Fibroblast of skin of scalp (primary cell): Measurements from ENCODE around the gene RTP5.
A peak's percentile ranks its signal among the peaks of the same experiment; 100 is the strongest.

Source experiments
- DNase-seq: peaks from one replicate; pipeline ENCODE4 v3.0.0-alpha.2; 2013

Gene RTP5

DNA sequence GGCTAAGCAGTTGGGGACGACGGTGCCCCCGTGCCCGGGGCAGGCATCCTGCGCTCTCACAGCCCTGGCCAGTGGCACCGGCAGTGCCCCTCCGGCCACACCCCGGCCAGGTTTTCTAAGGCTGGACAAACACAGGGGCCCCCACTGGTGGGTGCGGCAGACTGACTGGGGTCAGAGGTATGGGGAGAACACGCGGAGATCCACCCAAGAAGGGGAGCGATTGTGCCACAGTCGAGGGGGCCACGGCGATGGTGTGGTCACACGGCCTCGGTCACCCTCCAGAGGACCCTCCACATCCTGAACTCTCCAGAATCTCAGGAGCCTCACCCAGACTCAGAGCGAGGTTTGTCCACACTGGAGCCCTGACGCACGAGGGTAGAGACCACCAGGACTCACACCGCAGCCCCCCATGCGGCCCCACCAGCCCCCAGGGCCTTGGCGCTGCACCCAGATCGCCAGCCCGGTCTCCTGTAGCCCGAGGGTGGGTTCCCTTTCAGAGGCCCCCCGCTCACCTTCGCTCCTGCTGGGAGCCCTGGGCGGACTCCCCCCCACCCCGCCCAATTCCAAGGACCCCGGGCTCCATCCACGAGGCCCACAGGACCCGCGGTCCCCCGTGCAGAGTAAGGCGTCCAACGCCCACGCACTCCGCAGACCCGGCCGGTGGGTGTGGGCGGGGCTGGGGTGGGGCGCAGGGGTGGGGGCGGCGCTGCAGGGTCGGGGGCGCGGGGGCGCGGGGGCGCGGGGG lies 26.0 kb upstream of the RTP5 start:
- DNase-seq: no peak

DNA sequence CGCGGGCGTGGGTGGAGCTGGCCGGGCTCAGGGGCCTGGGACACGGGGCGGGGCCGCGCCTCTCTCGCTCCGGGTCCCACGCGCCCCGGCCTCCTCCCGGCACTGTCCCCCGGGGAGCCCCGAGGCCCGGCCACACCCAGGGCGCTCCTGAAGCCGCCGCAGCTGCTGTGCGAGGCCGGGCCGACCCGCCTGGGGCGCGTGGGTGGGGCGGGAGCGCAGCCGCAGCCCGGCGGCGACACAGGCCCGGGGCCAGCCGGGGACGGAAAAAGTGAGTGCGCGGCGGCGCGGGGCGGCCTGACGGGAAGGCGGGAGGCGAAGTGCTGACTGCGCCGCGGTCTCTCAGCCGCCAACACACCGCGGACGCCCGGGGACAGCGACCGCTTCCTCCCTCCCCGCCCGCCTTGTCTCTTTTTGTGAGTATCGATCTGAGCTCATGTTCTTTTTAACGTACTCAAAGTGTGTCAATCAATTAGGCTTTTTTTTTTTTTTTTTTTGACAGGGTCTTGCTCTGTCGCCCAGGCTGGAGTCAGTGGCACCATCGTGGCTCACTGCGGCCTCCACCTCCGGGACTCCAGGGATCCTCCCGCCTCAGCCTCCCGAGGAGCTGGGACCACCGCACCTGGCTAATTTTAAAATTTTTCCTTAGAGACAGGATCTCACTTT lies 25.3 kb upstream of the RTP5 start:
- peak; percentile 54 for DNase-seq

DNA sequence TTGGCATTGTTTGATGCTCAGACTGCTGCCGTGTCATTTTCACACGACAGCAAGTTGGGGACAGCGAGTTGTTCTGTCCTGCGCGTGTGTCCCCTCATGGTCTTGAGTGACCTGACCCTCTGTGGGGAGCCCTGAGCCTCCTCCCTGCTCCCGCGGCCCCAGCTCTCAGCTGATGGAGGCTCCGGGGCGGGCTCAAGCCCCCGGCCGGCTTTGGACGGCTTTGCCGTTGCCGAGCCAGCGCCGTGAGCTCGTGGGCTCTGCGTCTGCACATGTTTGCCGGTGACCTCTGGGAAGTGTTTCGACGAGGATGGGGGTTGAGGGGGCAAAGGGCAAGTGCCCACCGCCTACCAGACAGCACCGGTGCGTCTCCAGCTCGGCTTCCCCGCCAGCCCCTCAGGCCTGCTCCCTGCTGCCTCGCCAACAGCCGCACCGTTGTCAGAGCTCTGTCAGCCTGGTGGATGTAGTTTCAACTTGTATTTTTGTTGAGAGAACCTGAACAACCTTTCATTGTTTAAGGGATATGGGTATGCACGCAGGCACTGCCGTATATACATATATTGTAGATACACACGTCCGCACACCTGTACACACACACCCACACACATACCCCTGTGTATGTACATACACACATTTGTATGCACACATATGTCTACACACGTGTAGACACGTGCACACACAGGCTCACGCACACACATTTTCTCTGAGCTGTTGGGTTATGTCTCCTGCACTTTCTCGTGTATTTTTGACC lies 24.5 kb upstream of the RTP5 start:
- no peak for DNase-seq

DNA sequence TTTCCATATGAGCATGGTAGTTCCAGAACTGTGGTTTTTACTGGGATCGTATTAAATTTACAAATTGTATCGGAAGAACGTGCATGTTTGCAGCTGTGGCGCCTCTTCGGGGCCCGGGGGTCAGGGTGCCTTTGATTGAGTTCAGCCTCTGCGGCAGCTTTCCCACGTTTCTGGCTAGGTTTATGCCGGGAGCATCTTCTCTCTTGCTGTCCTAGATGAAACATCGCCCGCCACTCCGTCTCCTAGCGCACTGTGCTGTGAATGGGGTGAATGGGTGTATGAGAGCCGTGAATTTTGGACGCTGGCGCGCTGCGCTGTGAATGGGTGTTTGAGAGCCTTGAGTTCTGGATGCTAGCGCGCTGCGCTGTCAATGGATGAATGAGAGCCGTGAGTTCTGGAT lies 23.1 kb upstream of the RTP5 start:
- DNase-seq: no peak

DNA sequence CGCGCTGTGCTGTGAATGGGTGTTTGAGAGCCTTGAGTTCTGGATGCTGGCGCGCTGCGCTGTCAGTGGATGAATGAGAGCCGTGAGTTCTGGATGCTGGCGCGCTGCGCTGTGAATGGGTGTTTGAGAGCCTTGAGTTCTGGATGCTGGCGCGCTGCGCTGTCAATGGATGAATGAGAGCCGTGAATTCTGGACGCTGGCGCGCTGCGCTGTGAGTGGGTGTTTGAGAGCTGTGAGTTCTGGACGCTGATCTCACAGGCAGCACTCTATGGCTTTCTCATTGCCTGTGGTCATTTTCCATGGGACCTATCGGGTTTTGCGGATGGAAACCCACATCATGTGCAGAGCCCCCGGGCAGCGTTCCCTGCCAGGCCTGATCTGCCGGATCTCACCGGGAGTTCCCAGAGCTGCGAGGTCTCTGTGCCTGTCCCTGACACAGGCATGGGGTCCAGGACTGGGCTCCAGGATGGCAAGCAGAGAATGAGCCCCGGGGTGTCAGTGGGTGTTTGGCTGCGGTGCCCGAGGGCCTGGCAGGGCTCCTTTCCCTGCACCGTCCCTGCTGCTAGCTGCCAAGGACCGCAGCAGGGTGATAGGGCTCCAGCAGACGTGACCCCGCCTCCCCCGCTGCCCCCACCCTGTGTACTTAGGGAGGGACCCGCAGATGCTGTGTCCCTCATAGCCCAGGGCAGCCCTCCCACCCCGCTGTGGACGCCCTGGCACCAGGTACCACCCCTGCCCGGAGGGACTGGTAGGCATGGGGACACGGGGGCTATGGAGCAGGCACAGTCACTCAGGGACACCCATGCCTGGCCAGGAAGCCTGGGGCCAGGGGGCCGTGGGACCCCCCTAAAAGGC lies 20.5 kb upstream of the RTP5 start:
- no peak for DNase-seq

DNA sequence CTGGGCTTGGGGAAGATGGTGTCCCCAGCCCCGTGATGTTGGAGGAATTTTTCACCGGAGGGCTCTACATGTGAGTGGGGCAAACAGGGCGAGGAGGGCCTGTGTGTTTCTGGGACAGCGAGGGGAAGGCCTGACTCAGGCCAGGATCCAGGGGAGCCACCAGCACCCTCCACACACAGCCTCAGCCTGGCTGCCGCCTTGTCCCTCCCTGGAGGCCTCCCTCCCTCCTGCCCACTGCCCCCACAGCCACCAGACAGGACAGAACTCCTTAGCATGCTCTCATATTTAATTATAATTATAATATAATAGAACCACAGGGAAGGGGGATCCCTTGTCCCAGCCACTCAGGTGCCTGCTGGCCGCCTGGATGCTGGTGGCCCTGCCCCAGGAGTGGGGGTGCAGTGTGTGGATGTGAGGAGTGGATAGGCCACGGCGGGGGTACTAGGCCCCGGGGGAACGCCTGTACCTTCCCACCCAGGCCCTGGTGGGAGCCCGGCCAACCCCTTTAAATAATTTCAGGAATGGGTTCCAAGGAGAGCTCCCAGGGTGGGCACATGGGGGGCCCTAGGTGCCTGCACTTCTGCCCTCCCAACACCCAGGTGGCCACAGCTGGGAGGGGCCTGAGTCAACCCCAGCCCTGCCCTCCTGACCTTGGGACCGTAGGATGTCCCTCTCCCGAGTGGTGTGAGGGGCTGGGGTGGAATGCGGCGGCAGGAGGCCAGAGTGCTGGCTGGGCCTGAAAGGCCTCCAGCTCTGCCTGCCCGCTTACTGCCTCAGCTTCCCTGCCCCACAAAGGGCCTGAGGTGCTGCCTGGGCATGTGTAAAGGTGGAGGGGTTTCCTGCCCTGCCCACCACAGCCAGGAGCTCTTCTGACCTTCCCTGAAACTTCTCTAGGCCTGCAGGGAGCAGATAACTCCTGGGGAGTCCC lies 19.6 kb upstream of the RTP5 start:
- DNase-seq: no peak

DNA sequence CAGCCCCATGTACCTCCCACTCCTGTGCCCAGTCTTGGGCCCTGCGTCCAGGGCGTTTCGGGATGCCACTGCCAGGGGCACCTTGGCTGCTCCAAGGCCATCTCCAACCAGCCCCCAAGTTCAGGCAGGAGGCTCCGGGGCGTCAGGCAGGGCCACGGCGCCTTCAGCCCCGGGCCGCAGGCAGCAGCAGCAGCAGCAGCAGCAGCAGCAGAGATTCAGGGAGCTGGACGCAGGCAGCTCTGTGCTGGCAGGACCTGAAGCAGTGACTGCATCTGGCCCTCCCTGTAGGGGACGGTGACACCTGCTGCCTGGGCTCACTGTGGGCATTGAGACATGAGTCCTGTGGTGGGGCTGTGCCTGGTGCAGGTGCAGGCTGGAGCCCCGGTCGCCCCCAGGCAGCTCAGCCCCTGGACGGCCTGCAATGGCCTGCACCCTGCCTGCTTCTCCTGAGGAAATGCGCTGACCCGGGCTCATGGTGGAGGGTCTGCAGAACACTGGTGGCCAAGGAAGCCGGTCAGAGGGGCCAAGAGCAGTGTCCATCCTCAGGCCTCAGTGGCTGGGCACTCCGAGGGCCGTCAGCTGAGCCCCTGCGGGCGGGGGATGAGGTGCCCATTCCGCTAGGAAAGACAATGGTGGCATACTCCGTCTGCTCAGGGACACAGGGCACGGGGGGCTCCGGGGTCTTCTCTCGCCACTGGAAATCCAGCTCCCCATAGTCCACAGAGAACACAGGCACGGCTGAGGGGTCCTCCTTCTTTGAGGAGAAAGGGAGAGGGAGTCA lies 18.8 kb upstream of the RTP5 start:
- DNase-seq: no peak

DNA sequence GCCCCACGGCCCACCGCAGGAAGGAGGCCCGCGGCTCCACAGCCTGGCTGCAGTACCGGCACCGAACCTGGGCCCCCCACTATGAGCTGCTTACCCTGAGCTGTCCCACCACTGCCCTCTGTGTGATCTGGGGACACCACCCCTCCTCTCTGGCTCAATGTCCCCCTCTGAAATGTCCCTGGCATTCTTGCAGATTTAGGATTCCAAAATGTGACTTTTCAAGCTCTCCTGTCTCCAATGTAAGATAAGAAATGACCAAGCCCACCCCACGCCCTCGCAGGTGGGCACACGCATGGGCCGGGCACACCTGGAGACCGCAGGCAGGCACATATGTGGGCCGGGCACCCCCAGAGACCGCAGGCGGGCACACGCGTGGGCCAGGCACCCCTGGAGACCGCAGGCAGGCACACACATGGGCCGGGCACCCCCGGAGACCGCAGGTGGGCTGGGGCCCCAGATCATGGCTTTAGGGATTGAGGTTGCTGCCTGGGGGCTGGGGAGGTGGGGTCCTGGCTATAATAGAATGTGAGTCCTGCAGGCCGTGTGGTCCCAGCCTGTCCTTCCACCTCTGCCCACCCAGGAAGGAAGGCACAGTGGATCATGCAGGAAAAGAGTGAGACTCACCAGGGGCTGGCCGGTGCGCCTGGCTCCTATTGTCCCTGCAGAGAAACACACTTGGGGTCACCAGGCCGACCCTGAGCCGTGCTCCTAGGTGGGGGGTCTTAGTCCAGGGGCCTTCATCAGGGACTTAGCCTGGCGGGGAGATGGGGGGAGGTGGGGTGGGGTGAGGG lies 18.0 kb upstream of the RTP5 start:
- DNase-seq: no peak

DNA sequence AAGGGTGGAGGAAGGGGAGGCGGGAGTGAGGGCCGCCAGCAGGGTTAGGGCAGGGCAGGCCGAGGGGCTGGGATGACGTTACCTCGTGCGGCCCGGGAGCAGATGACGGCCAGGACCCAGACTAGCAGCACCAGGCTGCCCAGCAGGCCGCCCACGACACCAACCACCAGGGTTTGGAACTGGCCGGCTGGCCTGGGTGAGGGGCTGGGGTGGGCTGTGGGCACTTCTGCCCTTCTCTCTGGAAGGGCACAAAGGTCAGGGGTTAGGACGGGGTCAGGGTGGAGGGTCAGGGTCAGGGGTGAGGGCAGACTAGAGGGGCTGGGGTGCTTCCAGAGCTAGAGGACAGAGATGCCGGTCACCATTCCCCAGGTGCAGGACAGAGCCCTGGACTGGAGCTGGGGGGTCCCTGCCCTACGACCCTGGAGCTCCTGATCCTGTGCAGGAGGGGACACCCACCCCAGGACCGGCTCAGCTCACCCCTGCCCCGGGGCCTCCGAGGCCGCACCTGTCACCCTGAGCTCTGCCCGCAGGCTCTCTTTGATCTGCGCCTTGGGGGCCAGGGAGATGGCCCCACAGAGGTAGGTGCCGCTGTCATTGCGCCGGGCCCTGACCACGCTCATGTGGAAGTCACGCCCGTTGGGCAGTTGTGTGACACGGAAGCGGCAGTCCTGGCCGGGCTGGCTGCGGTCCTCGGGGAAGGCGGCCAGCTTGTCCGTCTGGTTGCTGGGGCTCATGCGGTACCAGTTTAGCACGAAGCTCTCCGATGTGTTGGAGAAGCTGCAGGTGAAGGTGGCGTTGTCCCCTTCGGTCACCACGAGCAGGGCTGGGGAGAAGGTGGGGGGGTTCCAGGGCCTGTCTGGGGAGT lies 17.2 kb upstream of the RTP5 start:
- DNase-seq: no peak

DNA sequence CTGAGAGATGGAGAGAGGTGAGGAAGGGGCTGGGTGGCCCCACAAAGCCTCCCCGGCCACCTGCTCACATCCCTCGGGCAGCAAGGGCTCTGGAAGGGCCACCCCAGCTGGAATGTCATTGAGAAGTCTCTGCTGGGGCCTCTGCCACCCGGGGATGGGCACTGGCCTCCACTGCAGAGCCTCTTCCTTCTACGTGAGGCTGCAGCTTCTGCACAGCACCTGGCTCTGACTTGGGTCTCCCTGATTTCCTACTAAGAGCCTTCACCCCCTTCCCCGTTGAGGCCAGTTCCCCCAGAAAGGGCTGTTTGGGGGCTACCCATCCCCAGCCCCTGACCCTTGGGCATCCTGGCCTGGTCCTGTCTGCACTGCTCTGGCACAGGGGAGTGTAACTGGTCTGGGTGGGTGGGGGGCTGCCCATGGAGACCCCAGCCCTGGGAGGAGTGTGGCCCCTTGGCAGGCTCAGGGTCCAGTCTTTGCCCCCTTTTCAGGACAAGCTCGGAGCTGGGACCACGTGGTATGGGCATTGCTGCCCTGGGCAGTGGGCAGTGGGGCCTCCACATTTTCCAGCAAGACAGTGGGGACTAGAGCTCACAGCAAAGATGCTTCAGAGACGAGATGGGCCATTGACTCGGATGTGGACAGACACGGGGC lies 16.4 kb upstream of the RTP5 start:
- DNase-seq: no peak

DNA sequence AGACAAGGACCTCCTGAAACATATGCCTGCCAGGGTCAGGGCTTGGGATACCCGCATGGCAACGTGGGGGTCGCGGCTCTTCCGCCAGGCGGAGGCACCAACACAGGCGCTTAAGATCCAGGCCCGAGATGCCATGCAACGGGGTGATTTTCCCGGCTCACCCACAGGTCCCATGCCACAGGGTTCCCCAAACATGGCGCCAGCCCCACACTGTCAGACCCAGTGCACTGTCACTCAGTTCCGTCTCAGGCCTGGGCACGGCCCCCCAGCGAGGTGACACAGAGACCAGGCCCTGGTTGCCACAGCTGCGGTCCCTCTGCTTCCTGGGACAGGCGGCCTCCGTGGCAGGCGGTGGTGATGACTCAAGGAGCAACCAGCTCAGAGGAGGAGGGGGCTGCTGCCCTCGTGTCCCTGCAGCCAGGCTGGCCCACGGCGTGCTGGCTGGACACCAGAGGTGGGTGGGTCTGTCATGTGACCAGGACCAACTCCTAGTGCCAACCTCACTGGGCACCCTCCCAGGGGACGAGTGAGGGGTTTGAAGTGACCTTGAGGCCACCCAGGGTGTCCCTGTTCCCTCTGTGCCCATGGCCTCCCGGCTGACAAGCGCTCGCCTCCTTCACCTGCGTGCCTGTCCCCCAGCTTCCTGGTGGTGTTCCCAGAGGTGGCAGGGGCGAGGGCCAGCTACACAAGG lies 15.7 kb upstream of the RTP5 start:
- peak; percentile 37 for DNase-seq

DNA sequence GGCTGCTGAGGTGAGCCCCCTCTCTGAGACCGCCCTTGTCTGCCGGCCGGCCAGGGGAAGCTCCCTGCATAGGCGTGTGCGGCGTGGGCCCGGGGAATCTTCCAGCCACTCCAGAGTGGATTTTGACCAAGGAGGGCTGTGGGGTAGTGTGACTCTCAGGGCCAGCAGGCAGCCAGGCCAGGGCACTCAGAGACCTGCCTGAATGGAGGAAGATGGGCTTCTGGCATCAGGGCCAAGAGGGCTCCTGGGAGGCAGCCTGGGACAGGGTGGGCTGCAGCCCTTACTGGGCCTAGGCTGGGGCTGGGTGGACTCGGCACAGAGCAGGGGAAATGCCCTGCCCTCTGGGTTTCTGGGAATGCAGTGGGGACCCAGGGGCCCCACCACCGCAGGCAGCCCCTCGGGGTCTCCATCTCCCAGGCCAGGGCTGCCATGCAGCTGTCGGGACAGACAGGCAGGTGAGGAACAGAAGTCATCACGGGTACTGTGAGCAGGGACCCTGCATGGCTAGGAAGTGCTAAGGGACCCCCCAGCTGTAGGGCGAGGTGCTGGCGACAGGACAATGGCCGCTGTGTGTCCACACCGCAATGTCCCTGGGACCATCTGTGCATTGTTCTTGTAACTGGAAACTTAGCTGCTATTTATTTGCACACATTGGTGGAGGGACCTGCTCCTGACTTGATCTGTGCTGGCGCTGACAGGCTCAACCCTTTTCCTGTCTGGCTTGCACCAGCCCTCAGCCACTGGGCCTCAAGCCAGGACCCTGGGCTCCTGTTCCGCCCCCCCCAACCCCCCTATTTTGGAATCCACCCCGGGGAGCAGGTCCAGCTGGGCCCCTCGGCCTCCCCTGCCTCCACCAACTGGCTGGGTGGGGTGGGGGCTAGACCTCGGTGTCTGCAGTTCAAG lies 14.9 kb upstream of the RTP5 start:
- no peak for DNase-seq

DNA sequence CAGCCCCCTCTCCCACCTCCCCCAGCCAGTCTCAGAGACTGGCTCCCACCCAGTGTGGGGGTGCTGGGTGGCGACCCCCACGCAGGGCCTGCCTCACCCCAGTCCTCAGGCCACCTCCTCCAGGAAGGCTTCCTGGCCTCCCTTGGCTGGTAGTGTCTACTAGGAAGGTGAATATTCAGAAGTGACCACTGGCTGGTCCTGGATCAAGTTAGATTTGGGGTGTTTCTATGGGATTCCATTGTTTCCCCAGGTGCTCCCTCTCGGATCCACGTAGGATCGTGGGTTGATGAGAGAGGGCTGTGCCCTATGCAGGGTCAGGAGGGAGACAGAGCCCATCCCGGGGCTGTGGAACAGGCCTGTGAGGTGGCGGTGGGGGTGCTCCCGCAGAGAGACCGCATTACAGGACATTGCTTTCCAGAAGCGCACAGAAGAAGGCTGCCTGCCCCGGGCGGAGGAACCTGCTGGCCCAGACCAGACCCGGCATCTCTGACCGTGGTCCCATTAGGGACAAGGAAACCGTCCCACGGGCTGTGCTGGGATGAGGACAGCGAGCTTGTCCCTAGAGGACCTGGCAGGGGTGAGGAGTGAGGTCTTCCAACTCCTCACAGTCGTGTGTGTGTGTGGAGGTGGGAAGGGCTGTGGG lies 14.2 kb upstream of the RTP5 start:
- no peak for DNase-seq

DNA sequence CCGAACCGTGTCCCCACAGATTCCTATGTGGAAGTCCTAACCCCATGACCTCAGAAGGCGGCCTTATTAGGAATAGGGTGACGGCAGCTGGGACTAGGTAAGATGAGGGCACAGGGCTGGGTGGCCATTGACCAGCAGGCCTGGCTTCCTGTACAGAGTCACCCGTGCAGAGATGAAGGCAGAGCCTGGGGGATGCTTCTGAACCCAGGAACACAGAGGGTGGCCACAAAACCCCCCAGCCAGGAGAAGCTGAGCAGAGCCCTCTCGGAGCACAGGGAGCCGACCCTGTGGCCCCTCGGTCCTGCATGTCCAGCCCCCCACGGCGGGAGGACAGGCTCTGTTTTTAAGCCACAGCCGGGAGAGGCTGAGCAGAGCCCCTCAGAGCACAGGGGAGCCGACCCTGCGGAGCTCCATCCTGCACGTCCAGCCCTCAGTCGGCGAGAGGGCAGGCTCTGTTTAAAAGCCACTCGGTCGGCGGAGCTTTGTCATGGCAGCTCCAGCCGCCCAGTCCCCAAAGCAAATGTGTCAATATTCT lies 13.6 kb upstream of the RTP5 start:
- no peak for DNase-seq

DNA sequence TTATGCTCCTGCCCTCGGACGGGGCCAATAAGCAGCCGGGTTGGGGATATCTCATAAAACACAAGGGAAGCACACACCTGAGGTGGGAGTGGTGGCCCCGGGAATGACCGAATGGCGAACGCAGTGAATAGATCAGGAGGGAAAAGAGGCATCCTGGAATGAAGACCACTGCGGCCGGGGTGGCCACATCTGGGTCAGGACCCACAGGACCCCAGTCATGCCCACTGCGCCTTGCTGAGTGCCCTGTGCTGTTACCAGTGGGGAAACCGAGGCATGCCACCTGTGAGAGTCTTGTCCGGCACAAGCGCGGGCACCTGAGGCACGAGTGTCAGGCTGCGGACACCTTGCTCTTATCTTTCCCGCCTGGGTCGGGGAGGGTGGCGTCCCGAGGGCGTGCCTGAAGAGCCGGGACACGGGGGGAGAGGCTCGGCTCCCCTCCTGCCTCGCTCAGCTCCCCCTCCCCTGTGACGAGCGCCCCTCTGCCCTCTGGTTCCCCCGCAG lies 12.4 kb upstream of the RTP5 start:
- no peak for DNase-seq
